ENCODE results near the gene SH3TC1. TPM values are rescaled to one million over a fixed set of nuclear protein-coding genes. Genes with fewer than 3 reads are reported as not detected.

SH3TC1 gene
- total RNA-seq, 1 donor from 2014 or later, result 12.5 TPM

GRCh38 chr4:8258552-8259212 is 59.6 kb downstream of the SH3TC1 start:
- Mint-ChIP-seq H3K27ac (no peak overlapping the region), H3K9me3 (ENCODE audit: low read depth) (no peaks in the 10 kb centered on the region), H3K4me3 (ENCODE audit: low read depth) (no peak overlapping the region), H3K36me3 (ENCODE audit: insufficient read depth) (no peaks in the 10 kb centered on the region), H3K27me3 (peaks cover 7% of the 10 kb centered on the region), H3K4me1 (ENCODE audit: low read depth) (peaks cover under 1% of the 10 kb centered on the region)
- no peak for DNase-seq (ENCODE audit: low spot score, unreplicated experiment)
- no peak for TF ChIP-seq CTCF (IDR thresholded peaks at IDR 0.05; ENCODE audit: unreplicated experiment)

- H3K4me1 Mint-ChIP-seq (ENCODE audit: low read depth), result peaks cover 1% of the 10 kb centered on the region
- no peak for DNase-seq (ENCODE audit: low spot score, unreplicated experiment)
- TF ChIP-seq CTCF (IDR thresholded peaks at IDR 0.05; ENCODE audit: unreplicated experiment), result no peak
- H3K4me3 Mint-ChIP-seq (ENCODE audit: low read depth), result no peak overlapping the region
- H3K9me3 Mint-ChIP-seq (ENCODE audit: low read depth), result no peaks in the 10 kb centered on the region
- H3K27ac Mint-ChIP-seq, result no peak overlapping the region
- no peaks in the 10 kb centered on the region for H3K36me3 Mint-ChIP-seq (ENCODE audit: insufficient read depth)
- H3K27me3 Mint-ChIP-seq, result peaks cover 12% of the 10 kb centered on the region
These were observed 60.8 kb downstream of the SH3TC1 start for GRCh38 chr4:8259743-8260430.

- DNase-seq (ENCODE audit: low spot score, unreplicated experiment), result no peak
- no peak for TF ChIP-seq CTCF (IDR thresholded peaks at IDR 0.05; ENCODE audit: unreplicated experiment)
- Mint-ChIP-seq H3K9me3 (ENCODE audit: low read depth) (no peaks in the 10 kb centered on the region), H3K4me1 (ENCODE audit: low read depth) (peaks cover 1% of the 10 kb centered on the region), H3K27ac (no peak overlapping the region), H3K4me3 (ENCODE audit: low read depth) (no peak overlapping the region), H3K36me3 (ENCODE audit: insufficient read depth) (no peaks in the 10 kb centered on the region), H3K27me3 (peaks cover 12% of the 10 kb centered on the region)
These were observed 61.6 kb downstream of the SH3TC1 start for GRCh38 chr4:8260656-8261111.

- DNase-seq (ENCODE audit: low spot score, unreplicated experiment), result no peak
- Mint-ChIP-seq H3K4me3 (ENCODE audit: low read depth) (no peak overlapping the region), H3K36me3 (ENCODE audit: insufficient read depth) (no peaks in the 10 kb centered on the region), H3K4me1 (ENCODE audit: low read depth) (peaks cover 6% of the 10 kb centered on the region), H3K27me3 (peaks cover 16% of the 10 kb centered on the region), H3K9me3 (ENCODE audit: low read depth) (no peaks in the 10 kb centered on the region), H3K27ac (no peak overlapping the region)
- no peak for TF ChIP-seq CTCF (IDR thresholded peaks at IDR 0.05; ENCODE audit: unreplicated experiment)
These were observed 62.9 kb downstream of the SH3TC1 start for GRCh38 chr4:8261851-8262535.

GRCh38 chr4:8262637-8263322 is 63.7 kb downstream of the SH3TC1 start:
- H3K27me3 Mint-ChIP-seq, result peaks cover 16% of the 10 kb centered on the region
- no peaks in the 10 kb centered on the region for H3K36me3 Mint-ChIP-seq (ENCODE audit: insufficient read depth)
- H3K9me3 Mint-ChIP-seq (ENCODE audit: low read depth), result no peaks in the 10 kb centered on the region
- no peak overlapping the region for H3K27ac Mint-ChIP-seq
- no peak for DNase-seq (ENCODE audit: low spot score, unreplicated experiment)
- no peak overlapping the region for H3K4me3 Mint-ChIP-seq (ENCODE audit: low read depth)
- peaks cover 7% of the 10 kb centered on the region for H3K4me1 Mint-ChIP-seq (ENCODE audit: low read depth)
- no peak for TF ChIP-seq CTCF (IDR thresholded peaks at IDR 0.05; ENCODE audit: unreplicated experiment)
